GM23248 (cell line): ENCODE measurements around the gene WDTC1. TPM values are rescaled to one million over a fixed set of nuclear protein-coding genes. Genes with fewer than 3 reads are reported as not detected.

Source experiments
- DNase-seq: peaks from one replicate; pipeline ENCODE4 v3.0.0-alpha.2; 2015
- H2AFZ ChIP-seq: fragments of 200-600 bp; sonication (generic); 2 replicates; pipeline ENCODE4 v1.6.1; 2016; ENCODE audit warnings: antibody characterized with exemption
- H3F3A ChIP-seq: fragments of 200-600 bp; sonication (generic); 2 replicates; pipeline ENCODE4 v1.6.1; 2016; ENCODE audit warnings: mild to moderate bottlenecking, antibody characterized with exemption, mixed run types; ENCODE audit not compliant: insufficient read depth
- H3K27ac ChIP-seq: fragments of 200-600 bp; sonication (generic); 2 replicates; pipeline ENCODE4 v1.5.1; 2016; ENCODE audit warnings: mild to moderate bottlenecking
- H3K27me3 ChIP-seq: fragments of 200-600 bp; sonication (generic); replicated peaks from 2 replicates; pipeline ENCODE4 v1.6.1; 2016; ENCODE audit warnings: mild to moderate bottlenecking; ENCODE audit not compliant: insufficient read depth
- H3K36me3 ChIP-seq: fragments of 200-600 bp; sonication (generic); 2 replicates; pipeline ENCODE4 v1.6.1; 2016; ENCODE audit warnings: low read depth, mild to moderate bottlenecking
- H3K4me1 ChIP-seq: fragments of 200-600 bp; sonication (generic); 2 replicates; pipeline ENCODE4 v1.6.1; 2016; ENCODE audit warnings: mild to moderate bottlenecking; ENCODE audit not compliant: insufficient read depth
- H3K4me2 ChIP-seq: fragments of 200-600 bp; sonication (generic); one replicate; pipeline ENCODE4 v1.6.1; 2016; ENCODE audit warnings: mild to moderate bottlenecking; ENCODE audit not compliant: unreplicated experiment
- H3K4me3 ChIP-seq: fragments of 200-600 bp; sonication (generic); 2 replicates; pipeline ENCODE4 v1.5.1; 2016; ENCODE audit warnings: mild to moderate bottlenecking
- H3K79me2 ChIP-seq: fragments of 200-600 bp; sonication (generic); 2 replicates; pipeline ENCODE4 v1.6.1; 2016; ENCODE audit warnings: mild to moderate bottlenecking; ENCODE audit not compliant: insufficient read depth
- H3K9ac ChIP-seq: fragments of 200-600 bp; sonication (generic); 2 replicates; pipeline ENCODE4 v1.6.1; 2016; ENCODE audit warnings: mild to moderate bottlenecking
- H3K9me2 ChIP-seq: fragments of 200-600 bp; sonication (generic); 2 replicates; pipeline ENCODE4 v1.6.1; 2016; ENCODE audit warnings: mixed run types, mild to moderate bottlenecking, moderate library complexity; ENCODE audit not compliant: insufficient read depth
- H3K9me3 ChIP-seq: fragments of 200-600 bp; sonication (generic); one replicate; pipeline ENCODE4 v1.6.1; 2017; ENCODE audit warnings: low read depth
- H4K20me1 ChIP-seq: fragments of 200-600 bp; sonication (generic); 2 replicates; pipeline ENCODE4 v1.6.0; 2016; ENCODE audit not compliant: insufficient read depth
- EZH2 ChIP-seq: fragments of 200-600 bp; sonication (generic); IDR thresholded peaks from 2 replicates; pipeline ENCODE4 v1.6.1; 2018; ENCODE audit warnings: antibody characterized with exemption, mild to moderate bottlenecking; ENCODE audit not compliant: insufficient read depth, poor library complexity, severe bottlenecking
- EZH2phosphoT487 ChIP-seq: fragments of 200-600 bp; sonication (generic); IDR thresholded peaks from 2 replicates; pipeline ENCODE4 v1.6.1; 2018; ENCODE audit warnings: antibody characterized with exemption, moderate library complexity, mild to moderate bottlenecking, low read depth; ENCODE audit not compliant: insufficient read depth
- WGBS, 2 experiments: methylation state at CpG; one replicate each; pipeline ENCODE4 v1.1.6; 2015 to 2017; ENCODE audit warnings: low lambda C conversion rate in 2 of 2, low coverage in 1 of 2; ENCODE audit errors: missing lambda C conversion rate in 2 of 2; 5-methylcytosine and 5-hydroxymethylcytosine counted together
- in situ Hi-C: fragments of 300-500 bp; cut with MboI; formaldehyde crosslinking; loops from 2 replicates; pipeline ENCODE4 v1.15.0; 2020
- polyA plus RNA-seq: library from polyadenylated mRNA; unstranded; fragments of >200 nt; fragmentation: Nextera tagmentation; extraction: Ambion mirVana; gene quantifications from 2 replicates; pipeline ENCODE4 v1.2.1, GENCODE V29; 2016
- total RNA-seq: library from RNA; depleted of rRNA; stranded (reverse); fragments of >200 nt; shearing (Covaris generic); gene quantifications from 2 replicates; pipeline ENCODE4 v1.2.3, GENCODE V29; 2014

Gene WDTC1
- total and polyA plus RNA-seq, 2 experiments from 2014 or later: 4.1 to 24.0 TPM

DNA sequence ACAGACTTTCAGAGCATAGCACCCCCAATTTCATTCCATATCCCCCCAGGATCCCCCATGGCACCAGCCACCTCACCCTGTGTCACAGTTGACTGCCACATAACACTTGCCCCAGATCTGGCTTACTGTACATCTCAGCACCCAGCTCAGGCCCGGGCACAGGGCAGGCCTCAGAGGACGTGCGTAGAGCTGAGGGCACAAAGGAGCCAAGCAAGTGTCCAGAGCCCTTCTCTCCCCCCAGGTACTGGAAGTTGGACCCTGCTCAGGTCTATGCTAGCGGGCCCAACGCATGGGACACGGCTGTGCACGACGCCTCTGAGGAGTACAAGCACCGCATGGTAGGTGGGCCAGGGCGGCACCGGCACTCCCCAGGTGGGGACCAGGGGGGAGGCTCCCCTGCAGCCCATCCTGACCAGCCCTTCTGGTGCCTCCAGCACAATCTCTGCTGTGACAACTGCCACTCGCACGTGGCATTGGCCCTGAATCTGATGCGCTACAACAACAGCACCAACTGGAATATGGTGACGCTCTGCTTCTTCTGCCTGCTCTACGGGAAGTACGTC lies 99.4 kb downstream of the WDTC1 start:
- DNase-seq: no peak
- no peaks in the 10 kb centered on the region for H3K27me3 ChIP-seq
- no peak overlapping the region for H2AFZ ChIP-seq
- in situ Hi-C loops: no loop called here
- peaks cover 27% of the 10 kb centered on the region for H3K79me2 ChIP-seq
- TF ChIP-seq EZH2 (no peak), EZH2phosphoT487 (no peak)
- H3K4me3 ChIP-seq: no peak overlapping the region
- H3K4me2 ChIP-seq: no peak overlapping the region
- H3K27ac ChIP-seq: no peak overlapping the region
- peaks cover 9% of the 10 kb centered on the region; the same call in 1 of the 2 replicates for H3K36me3 ChIP-seq
- H3K4me1 ChIP-seq: no peaks in the 10 kb centered on the region
- WGBS, 2 experiments: 91 to 92% methylated on average over 17 of the region's 17 CpGs
- H3K9me2 ChIP-seq: no peaks in the 10 kb centered on the region
- no peaks in the 10 kb centered on the region for H3F3A ChIP-seq
- no peak overlapping the region for H3K9ac ChIP-seq
- H4K20me1 ChIP-seq: no peaks in the 10 kb centered on the region; the same call in 1 of the 2 replicates
- H3K9me3 ChIP-seq: no peaks in the 10 kb centered on the region

DNA sequence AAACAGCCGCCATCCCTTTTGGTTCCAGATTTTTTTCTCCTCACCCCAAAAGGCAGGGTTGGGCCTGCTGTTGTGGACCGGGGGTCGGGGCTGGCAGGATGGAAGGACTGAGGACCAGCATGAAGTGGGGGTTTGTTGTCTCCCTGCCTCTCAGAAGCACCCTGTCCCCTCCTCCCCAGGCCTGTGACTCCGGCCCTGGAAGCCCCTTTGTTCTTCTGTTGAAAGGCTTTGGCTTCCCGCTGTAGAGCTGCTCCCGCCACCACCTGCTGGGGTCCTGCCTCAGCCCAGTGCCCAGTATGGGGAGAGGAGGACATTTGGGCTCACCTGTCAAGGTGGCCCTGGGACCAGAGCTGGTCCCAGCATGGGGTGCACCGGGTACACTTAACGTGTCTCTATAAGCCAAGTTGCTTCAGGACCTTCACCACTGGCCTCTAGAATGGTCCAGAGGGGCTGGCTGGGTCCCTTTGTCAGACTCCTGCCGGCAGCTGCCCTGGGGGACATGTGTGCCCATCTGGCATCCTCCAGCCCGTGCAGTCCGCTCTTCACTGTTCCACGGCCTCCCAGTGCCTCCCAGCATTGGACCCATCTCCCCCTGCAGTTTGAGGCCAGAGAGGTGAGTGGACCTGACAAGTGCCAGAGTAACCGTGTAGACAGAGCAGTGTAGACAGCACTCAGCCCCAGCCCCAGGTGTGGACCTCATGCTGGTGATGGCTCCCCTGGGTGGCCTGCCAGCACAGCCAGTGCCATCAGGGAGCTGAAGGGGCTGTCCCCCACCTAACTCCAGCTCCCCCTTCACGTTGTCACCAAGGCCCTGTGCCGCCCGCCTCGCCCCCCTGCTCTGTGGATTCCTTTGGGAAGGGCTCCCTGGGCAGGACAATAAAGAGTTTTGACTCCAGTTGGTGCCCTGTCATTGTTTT lies 101.3 kb downstream of the WDTC1 start:
- H4K20me1 ChIP-seq: no peaks in the 10 kb centered on the region
- no peaks in the 10 kb centered on the region for H3K9me2 ChIP-seq
- H3F3A ChIP-seq: no peaks in the 10 kb centered on the region
- H3K4me1 ChIP-seq: 0 out of 2 replicates have a peak, but pooled peaks cover 1% of the 10 kb centered on the region
- no peak for DNase-seq
- H3K4me3 ChIP-seq: no peak overlapping the region
- H3K27ac ChIP-seq: no peak overlapping the region
- H3K79me2 ChIP-seq: peaks cover 7% of the 10 kb centered on the region
- in situ Hi-C loops: no loop called here
- H3K36me3 ChIP-seq: peaks cover 9% of the 10 kb centered on the region; the same call in 1 of the 2 replicates
- H3K9me3 ChIP-seq: no peaks in the 10 kb centered on the region
- H3K4me2 ChIP-seq: no peak overlapping the region
- 90 to 96% methylated on average over 17 of the region's 17 CpGs for WGBS, 2 experiments
- no peaks in the 10 kb centered on the region for H3K27me3 ChIP-seq
- no peak overlapping the region for H3K9ac ChIP-seq
- H2AFZ ChIP-seq: no peak overlapping the region
- TF ChIP-seq EZH2: no peak
- no peak for TF ChIP-seq EZH2phosphoT487

DNA sequence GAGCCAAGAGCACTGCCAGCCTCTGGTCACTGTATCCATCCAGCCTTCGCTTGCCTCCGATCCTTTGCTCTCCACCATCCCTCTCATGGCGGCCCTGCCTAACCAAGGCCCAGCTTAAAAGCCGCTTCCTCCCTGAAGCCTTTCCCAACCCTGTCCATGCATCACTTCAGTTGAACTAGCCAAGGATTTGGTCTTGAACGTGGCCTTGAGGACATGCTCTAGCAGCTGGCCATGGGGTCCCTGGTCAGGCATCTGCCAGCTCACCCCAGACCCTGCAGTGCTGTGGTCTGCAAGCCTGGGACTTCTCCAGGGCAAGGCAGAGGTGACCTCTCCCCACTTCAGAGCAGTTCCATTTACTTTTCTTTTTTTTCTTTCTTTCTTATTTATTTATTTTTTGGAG lies 102.3 kb downstream of the WDTC1 start:
- Histone ChIP-seq H3K9me2 (no peaks in the 10 kb centered on the region), H3K4me1 (peaks cover 11% of the 10 kb centered on the region), H3K4me3 (no peak overlapping the region), H3K36me3 (peaks cover 9% of the 10 kb centered on the region; the same call in 1 of the 2 replicates), H3F3A (no peaks in the 10 kb centered on the region), H2AFZ (no peak overlapping the region), H3K9ac (no peak overlapping the region), H3K27ac (no peak overlapping the region), H3K79me2 (no peaks in the 10 kb centered on the region), H3K27me3 (no peaks in the 10 kb centered on the region), H3K9me3 (no peaks in the 10 kb centered on the region), H4K20me1 (no peaks in the 10 kb centered on the region), H3K4me2 (no peak overlapping the region)
- 80 to 82% methylated on average over 5 of the region's 5 CpGs for WGBS, 2 experiments
- DNase-seq: no peak
- in situ Hi-C loops: no loop called here
- TF ChIP-seq EZH2 (no peak), EZH2phosphoT487 (no peak)

DNA sequence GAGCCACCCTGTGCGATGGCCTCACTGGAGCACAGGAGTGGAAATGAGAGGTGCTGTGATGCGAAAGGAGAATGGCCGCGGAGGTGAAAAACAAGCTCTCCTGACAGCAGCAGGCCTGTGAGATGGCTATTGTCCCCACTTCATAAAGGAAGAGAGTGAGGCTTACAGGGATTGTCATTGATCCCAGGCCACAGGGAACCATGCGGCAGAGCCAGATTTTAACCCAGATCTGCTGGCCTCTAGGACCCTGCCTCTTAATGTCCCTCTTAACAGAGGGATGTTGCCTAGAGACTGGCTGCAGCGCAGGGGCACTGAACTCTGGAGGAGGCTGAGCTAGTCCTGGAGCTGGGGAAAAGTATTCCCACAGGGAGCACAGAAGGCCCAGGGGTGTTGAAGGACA lies 104.3 kb downstream of the WDTC1 start:
- H3K79me2 ChIP-seq: no peaks in the 10 kb centered on the region
- H3K4me2 ChIP-seq: no peak overlapping the region
- TF ChIP-seq EZH2phosphoT487: no peak
- no peak for TF ChIP-seq EZH2
- H3K27ac ChIP-seq: no peak overlapping the region
- H3K36me3 ChIP-seq: peaks cover 9% of the 10 kb centered on the region; the same call in 1 of the 2 replicates
- no peak overlapping the region for H2AFZ ChIP-seq
- H3K9ac ChIP-seq: no peak overlapping the region
- H3K27me3 ChIP-seq: no peaks in the 10 kb centered on the region
- no peak for DNase-seq
- no peaks in the 10 kb centered on the region for H3K9me2 ChIP-seq
- peaks cover 14% of the 10 kb centered on the region for H3K4me1 ChIP-seq
- no peaks in the 10 kb centered on the region for H3K9me3 ChIP-seq
- H3F3A ChIP-seq: no peaks in the 10 kb centered on the region
- WGBS, 2 experiments: 96 to 100% methylated on average over 6 of the region's 6 CpGs
- no peak overlapping the region for H3K4me3 ChIP-seq
- H4K20me1 ChIP-seq: no peaks in the 10 kb centered on the region
- in situ Hi-C loops: no loop called here
